CD4-positive, alpha-beta T cell treated with Interleukin-4 for 1 hour (primary cell): ENCODE measurements around the gene RNF43.

Source experiments
- DNase-seq, 2 donors: peaks; one replicate each; pipeline ENCODE4 v3.0.0-alpha.2; 2020 to 2022

Gene RNF43

GRCh38 chr17:58381124-58382035, 36.0 kb downstream of the RNF43 start:
- DNase-seq = no peak

- no peak for DNase-seq
Measured at GRCh38 chr17:58380207-58381123, 36.9 kb downstream of the RNF43 start.

- no peak for DNase-seq
Measured at GRCh38 chr17:58379511-58379824, 37.9 kb downstream of the RNF43 start.

- DNase-seq = peak in 1 of 2 donors; percentile 17
Measured at GRCh38 chr17:58378733-58379510, 38.4 kb downstream of the RNF43 start.

GRCh38 chr17:58377661-58378060, 39.7 kb downstream of the RNF43 start:
- DNase-seq = no peak

GRCh38 chr17:58377093-58377601, 40.2 kb downstream of the RNF43 start:
- DNase-seq = no peak

GRCh38 chr17:58376472-58377000, 40.8 kb downstream of the RNF43 start:
- DNase-seq = no peak

GRCh38 chr17:58375811-58376210, 41.5 kb downstream of the RNF43 start:
- DNase-seq = no peak

GRCh38 chr17:58375256-58375655, 42.1 kb downstream of the RNF43 start:
- DNase-seq = no peak

- no peak for DNase-seq
Measured at GRCh38 chr17:58373923-58374322, 43.4 kb downstream of the RNF43 start.

GRCh38 chr17:58373003-58373402, 44.3 kb downstream of the RNF43 start:
- no peak for DNase-seq

GRCh38 chr17:58371300-58371950, 45.9 kb downstream of the RNF43 start:
- no peak for DNase-seq

- DNase-seq = no peak
Measured at GRCh38 chr17:58370716-58371115, 46.6 kb downstream of the RNF43 start.

- DNase-seq = no peak
Measured at GRCh38 chr17:58370309-58370708, 47.0 kb downstream of the RNF43 start.

GRCh38 chr17:58369214-58370031, 47.9 kb downstream of the RNF43 start:
- DNase-seq = no peak

- peak in 1 of 2 donors; percentile 33 for DNase-seq
Measured at GRCh38 chr17:58368860-58369213, 48.5 kb downstream of the RNF43 start.
